ENCODE results near the gene KLHL22.
"Not testable (repeated sequence)": the region's sequence is repeated elsewhere in the genome, so short reads cannot be mapped to it uniquely, and the experiment has no call there.

KLHL22 gene

GRCh38 chr22:20415241-20415640, 80.4 kb downstream of the KLHL22 start:
- not testable (repeated sequence) for DNase-seq

- no peak for DNase-seq
Measured at GRCh38 chr22:20414450-20414849, 81.1 kb downstream of the KLHL22 start.

GRCh38 chr22:20414059-20414440, 81.5 kb downstream of the KLHL22 start:
- no peak for DNase-seq

- DNase-seq: no peak
Measured at GRCh38 chr22:20413217-20414058, 82.2 kb downstream of the KLHL22 start.

- DNase-seq: no peak
Measured at GRCh38 chr22:20412474-20413216, 83.0 kb downstream of the KLHL22 start.

GRCh38 chr22:20409385-20409784, 86.2 kb downstream of the KLHL22 start:
- DNase-seq: not testable (repeated sequence)

GRCh38 chr22:20408891-20409290, 86.7 kb downstream of the KLHL22 start:
- no peak for DNase-seq

GRCh38 chr22:20407829-20408228, 87.8 kb downstream of the KLHL22 start:
- no peak for DNase-seq

GRCh38 chr22:20406686-20407408, 88.7 kb downstream of the KLHL22 start:
- no peak for DNase-seq

GRCh38 chr22:20405931-20406685, 89.5 kb downstream of the KLHL22 start:
- DNase-seq: no peak

- DNase-seq: no peak
Measured at GRCh38 chr22:20405291-20405930, 90.2 kb downstream of the KLHL22 start.

GRCh38 chr22:20404881-20405280, 90.7 kb downstream of the KLHL22 start:
- DNase-seq: no peak

GRCh38 chr22:20403779-20404140, 91.8 kb downstream of the KLHL22 start:
- no peak for DNase-seq

GRCh38 chr22:20402960-20403778, 92.4 kb downstream of the KLHL22 start:
- no peak for DNase-seq

GRCh38 chr22:20401376-20402014, 94.1 kb downstream of the KLHL22 start:
- no peak for DNase-seq

- no peak for DNase-seq
Measured at GRCh38 chr22:20400606-20401375, 94.8 kb downstream of the KLHL22 start.

GRCh38 chr22:20399866-20400605, 95.6 kb downstream of the KLHL22 start:
- DNase-seq: no peak

- no peak for DNase-seq
Measured at GRCh38 chr22:20398420-20398819, 97.2 kb downstream of the KLHL22 start.

- DNase-seq: no peak
Measured at GRCh38 chr22:20397498-20397897, 98.1 kb downstream of the KLHL22 start.
